ENCODE measurements around the gene TACR2.

- no peak for TF ChIP-seq CTCF (IDR thresholded peaks at IDR 0.05)
- TF ChIP-seq POLR2A (IDR thresholded peaks at IDR 0.05) = no peak
Measured at GRCh38 chr10:69446650-69447151, 30.0 kb upstream of the TACR2 start.

Measured in Peyer's patch (tissue), 4 donors.